ENCODE measurements around the gene KCNG2.

DNA sequence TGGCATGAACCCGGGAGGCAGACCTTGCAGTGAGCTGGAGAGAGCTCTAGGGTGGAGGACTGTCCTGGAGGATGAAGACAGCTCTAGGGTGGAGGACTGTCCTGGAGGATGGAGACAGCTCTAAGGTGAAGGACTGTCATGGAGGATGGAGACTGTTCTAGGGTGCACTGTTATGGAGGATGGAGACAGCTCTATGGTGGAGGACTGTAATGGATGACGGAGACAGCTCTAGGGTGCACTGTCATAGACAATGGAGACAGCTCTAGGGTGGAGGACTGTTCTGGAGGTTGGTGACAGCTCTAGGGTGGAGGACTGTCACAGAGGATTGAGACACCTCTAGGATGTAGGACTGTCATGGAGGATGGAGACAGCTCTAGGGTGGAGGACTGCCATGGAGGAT is 21.1 kb upstream of the KCNG2 start:
- TF ChIP-seq, protein P1, sequence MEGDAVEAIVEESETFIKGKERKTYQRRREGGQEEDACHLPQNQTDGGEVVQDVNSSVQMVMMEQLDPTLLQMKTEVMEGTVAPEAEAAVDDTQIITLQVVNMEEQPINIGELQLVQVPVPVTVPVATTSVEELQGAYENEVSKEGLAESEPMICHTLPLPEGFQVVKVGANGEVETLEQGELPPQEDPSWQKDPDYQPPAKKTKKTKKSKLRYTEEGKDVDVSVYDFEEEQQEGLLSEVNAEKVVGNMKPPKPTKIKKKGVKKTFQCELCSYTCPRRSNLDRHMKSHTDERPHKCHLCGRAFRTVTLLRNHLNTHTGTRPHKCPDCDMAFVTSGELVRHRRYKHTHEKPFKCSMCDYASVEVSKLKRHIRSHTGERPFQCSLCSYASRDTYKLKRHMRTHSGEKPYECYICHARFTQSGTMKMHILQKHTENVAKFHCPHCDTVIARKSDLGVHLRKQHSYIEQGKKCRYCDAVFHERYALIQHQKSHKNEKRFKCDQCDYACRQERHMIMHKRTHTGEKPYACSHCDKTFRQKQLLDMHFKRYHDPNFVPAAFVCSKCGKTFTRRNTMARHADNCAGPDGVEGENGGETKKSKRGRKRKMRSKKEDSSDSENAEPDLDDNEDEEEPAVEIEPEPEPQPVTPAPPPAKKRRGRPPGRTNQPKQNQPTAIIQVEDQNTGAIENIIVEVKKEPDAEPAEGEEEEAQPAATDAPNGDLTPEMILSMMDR (IDR thresholded peaks at IDR 0.05): no peak
- TF ChIP-seq POLR2A (IDR thresholded peaks at IDR 0.05): no peak

Data from transverse colon (tissue), 3 donors.